GM18520 (cell line): ENCODE results near the gene WDR31.
"Not testable (repeated sequence)": the region's sequence is repeated elsewhere in the genome, so short reads cannot be mapped to it uniquely, and the experiment has no call there.

ENCODE experiments used
- ATAC-seq: cut with Tn5 transposase; IDR thresholded peaks from one replicate; pipeline ENCODE4 v1.9.1; 2021; ENCODE audit not compliant: unreplicated experiment

Gene WDR31

GRCh38 chr9:113340011-113340699 lies at the start of gene WDR31:
Gene WDR31, minus strand, starts transcription at chr9:113340275. Its CDS starts 8,253 bp downstream, at chr9:113332022.
- peak; percentile 96 for ATAC-seq

GRCh38 chr9:113389451-113389850 lies 49.4 kb upstream of the WDR31 start:
- ATAC-seq = no peak

GRCh38 chr9:113388833-113389232 lies 48.8 kb upstream of the WDR31 start:
- ATAC-seq = no peak

GRCh38 chr9:113387560-113388230 lies 47.6 kb upstream of the WDR31 start:
- no peak for ATAC-seq

GRCh38 chr9:113386571-113387393 lies 46.7 kb upstream of the WDR31 start:
- no peak for ATAC-seq

GRCh38 chr9:113381909-113382411 lies 41.9 kb upstream of the WDR31 start:
- ATAC-seq = no peak

GRCh38 chr9:113381441-113381840 lies 41.4 kb upstream of the WDR31 start:
- ATAC-seq = not testable (repeated sequence)

GRCh38 chr9:113380869-113381378 lies 40.8 kb upstream of the WDR31 start:
- ATAC-seq = no peak

- not testable (repeated sequence) for ATAC-seq
Measured at GRCh38 chr9:113379829-113380210, 39.7 kb upstream of the WDR31 start.

- ATAC-seq = not testable (repeated sequence)
Measured at GRCh38 chr9:113379094-113379828, 39.2 kb upstream of the WDR31 start.

- peak; percentile 77 for ATAC-seq
Measured at GRCh38 chr9:113376634-113377567, 36.8 kb upstream of the WDR31 start, which contains the start of gene HDHD3. Gene HDHD3, minus strand, starts transcription at chr9:113376986. Its CDS starts 2,632 bp downstream, at chr9:113374354.

- no peak for ATAC-seq
Measured at GRCh38 chr9:113375057-113376023, 35.3 kb upstream of the WDR31 start.

GRCh38 chr9:113373676-113374392 lies 33.8 kb upstream of the WDR31 start:
- ATAC-seq = no peak

- ATAC-seq = no peak
Measured at GRCh38 chr9:113373256-113373655, 33.2 kb upstream of the WDR31 start.

GRCh38 chr9:113372059-113372458 lies 32.0 kb upstream of the WDR31 start:
- no peak for ATAC-seq

GRCh38 chr9:113370806-113371325 lies 30.8 kb upstream of the WDR31 start:
- ATAC-seq = no peak

- no peak for ATAC-seq
Measured at GRCh38 chr9:113369855-113370140, 29.7 kb upstream of the WDR31 start.
